ENCODE results near the gene MMP11. TPM values are rescaled to one million over a fixed set of nuclear protein-coding genes. Genes with fewer than 3 reads are reported as not detected.

Gene MMP11
- total RNA-seq, 1 donor from 2014 or later = 28.8 TPM

- Mint-ChIP-seq H3K27me3 (ENCODE audit: unreplicated experiment) (peaks cover under 1% of the 10 kb centered on the region), H3K27ac (ENCODE audit: unreplicated experiment) (no peak overlapping the region), H3K4me3 (ENCODE audit: unreplicated experiment) (no peak overlapping the region), H3K4me1 (ENCODE audit: low read depth, unreplicated experiment) (no peaks in the 10 kb centered on the region), H3K9me3 (ENCODE audit: unreplicated experiment) (peaks cover 8% of the 10 kb centered on the region), H3K36me3 (ENCODE audit: unreplicated experiment) (peaks cover 12% of the 10 kb centered on the region)
- no peak for DNase-seq
- TF ChIP-seq CTCF (IDR thresholded peaks at IDR 0.05; ENCODE audit: partially characterized antibody, unreplicated experiment) = no peak
Measured at GRCh38 chr22:23744001-23744400, 28.6 kb upstream of the MMP11 start.

GRCh38 chr22:23744485-23744884 lies 28.2 kb upstream of the MMP11 start:
- no peaks in the 10 kb centered on the region for H3K27me3 Mint-ChIP-seq (ENCODE audit: unreplicated experiment)
- no peak overlapping the region for H3K4me3 Mint-ChIP-seq (ENCODE audit: unreplicated experiment)
- H3K4me1 Mint-ChIP-seq (ENCODE audit: low read depth, unreplicated experiment) = no peaks in the 10 kb centered on the region
- peaks cover 8% of the 10 kb centered on the region for H3K9me3 Mint-ChIP-seq (ENCODE audit: unreplicated experiment)
- peaks cover 12% of the 10 kb centered on the region for H3K36me3 Mint-ChIP-seq (ENCODE audit: unreplicated experiment)
- no peak for TF ChIP-seq CTCF (IDR thresholded peaks at IDR 0.05; ENCODE audit: partially characterized antibody, unreplicated experiment)
- DNase-seq = no peak
- no peak overlapping the region for H3K27ac Mint-ChIP-seq (ENCODE audit: unreplicated experiment)

- Mint-ChIP-seq H3K4me1 (ENCODE audit: low read depth, unreplicated experiment) (peaks cover 2% of the 10 kb centered on the region), H3K36me3 (ENCODE audit: unreplicated experiment) (peaks cover 12% of the 10 kb centered on the region), H3K4me3 (ENCODE audit: unreplicated experiment) (no peak overlapping the region), H3K9me3 (ENCODE audit: unreplicated experiment) (peaks cover 11% of the 10 kb centered on the region), H3K27me3 (ENCODE audit: unreplicated experiment) (peaks cover 8% of the 10 kb centered on the region), H3K27ac (ENCODE audit: unreplicated experiment) (no peak overlapping the region)
- DNase-seq = no peak
- TF ChIP-seq CTCF (IDR thresholded peaks at IDR 0.05; ENCODE audit: partially characterized antibody, unreplicated experiment) = no peak
Measured at GRCh38 chr22:23745791-23746190, 26.9 kb upstream of the MMP11 start.

DNA sequence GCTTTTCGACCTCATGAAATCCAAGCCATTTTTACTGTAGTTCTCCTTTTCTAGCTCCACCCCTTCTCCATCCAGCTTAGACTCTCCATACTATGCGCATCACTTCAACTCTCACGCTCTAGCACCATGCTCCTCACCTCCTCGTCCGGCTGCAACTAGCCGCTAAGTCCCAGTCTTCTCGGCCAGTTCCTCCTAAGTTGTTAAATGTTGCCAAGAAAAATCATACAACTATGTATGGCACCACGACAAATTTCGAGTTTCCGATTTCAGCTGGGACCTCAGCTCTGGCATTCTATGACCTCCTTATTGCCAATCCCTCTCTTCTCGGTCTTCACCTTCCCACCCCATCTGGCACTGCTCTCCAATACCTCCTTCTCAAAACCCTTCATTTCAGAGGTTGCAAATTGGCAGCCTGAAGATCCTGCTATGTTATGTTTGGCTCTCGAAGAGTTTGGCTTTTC lies 22.8 kb upstream of the MMP11 start:
- peaks cover 4% of the 10 kb centered on the region for H3K36me3 Mint-ChIP-seq (ENCODE audit: unreplicated experiment)
- H3K27me3 Mint-ChIP-seq (ENCODE audit: unreplicated experiment) = peaks cover 8% of the 10 kb centered on the region
- peak overlapping the region; percentile 87 for H3K4me3 Mint-ChIP-seq (ENCODE audit: unreplicated experiment)
- peaks cover 13% of the 10 kb centered on the region for H3K9me3 Mint-ChIP-seq (ENCODE audit: unreplicated experiment)
- DNase-seq = no peak
- H3K4me1 Mint-ChIP-seq (ENCODE audit: low read depth, unreplicated experiment) = peaks cover 2% of the 10 kb centered on the region
- TF ChIP-seq CTCF (IDR thresholded peaks at IDR 0.05; ENCODE audit: partially characterized antibody, unreplicated experiment) = no peak
- no peak overlapping the region for H3K27ac Mint-ChIP-seq (ENCODE audit: unreplicated experiment)

- Mint-ChIP-seq H3K9me3 (ENCODE audit: unreplicated experiment) (peaks cover 9% of the 10 kb centered on the region), H3K27me3 (ENCODE audit: unreplicated experiment) (peaks cover 10% of the 10 kb centered on the region), H3K4me1 (ENCODE audit: low read depth, unreplicated experiment) (peaks cover 2% of the 10 kb centered on the region), H3K4me3 (ENCODE audit: unreplicated experiment) (peak overlapping the region; percentile 87), H3K27ac (ENCODE audit: unreplicated experiment) (peak overlapping the region; percentile 28), H3K36me3 (ENCODE audit: unreplicated experiment) (no peaks in the 10 kb centered on the region)
- TF ChIP-seq CTCF (IDR thresholded peaks at IDR 0.05; ENCODE audit: partially characterized antibody, unreplicated experiment) = no peak
- DNase-seq = no peak
Measured at GRCh38 chr22:23750367-23750713, 22.3 kb upstream of the MMP11 start.

Data from glutamatergic neuron (in vitro differentiated cells).